HL-60 (cell line): Measurements from ENCODE around the gene DAPL1.
"Not testable (repeated sequence)": the region's sequence is repeated elsewhere in the genome, so short reads cannot be mapped to it uniquely, and the experiment has no call there.

Experiments
- DNase-seq, 2 experiments: peaks; one replicate each; pipeline ENCODE4 v3.0.0-alpha.2; 2010 to 2020; ENCODE audit warnings: low read depth in 1 of 2, low spot score in 1 of 2
- H3K27ac ChIP-seq: fragments of 250-450 bp; sonication (Bioruptor Pico); replicated peaks from 2 replicates; pipeline ENCODE4 v1.5.1; 2020; ENCODE audit warnings: mild to moderate bottlenecking, moderate library complexity
- H3K27me3 ChIP-seq: fragments of 250-450 bp; sonication (Bioruptor Pico); 2 replicates; pipeline ENCODE4 v1.5.1; 2021; ENCODE audit warnings: mild to moderate bottlenecking, moderate library complexity; ENCODE audit not compliant: insufficient read depth, poor library complexity, severe bottlenecking
- H3K4me3 ChIP-seq: replicated peaks from 2 replicates; pipeline ENCODE4 v1.5.1; 2011; ENCODE audit warnings: mild to moderate bottlenecking, control low read depth, low read length; ENCODE audit not compliant: insufficient read depth
- CTCF ChIP-seq: IDR thresholded peaks from one replicate; pipeline ENCODE4 v1.5.1; 2011; ENCODE audit warnings: low read length, control low read depth, inconsistent platforms; ENCODE audit not compliant: insufficient read depth
- GABPA ChIP-seq: IDR thresholded peaks from 2 replicates; pipeline ENCODE4 v1.6.1; 2012; ENCODE audit warnings: low read depth
- POLR2AphosphoS5 ChIP-seq: IDR thresholded peaks from 2 replicates; pipeline ENCODE4 v1.6.1; 2012; ENCODE audit warnings: low read depth
- REST ChIP-seq: IDR thresholded peaks from 2 replicates; pipeline ENCODE4 v1.6.1; 2012; ENCODE audit warnings: low read depth; ENCODE audit not compliant: insufficient replicate concordance
- SPI1 ChIP-seq: IDR thresholded peaks from 2 replicates; pipeline ENCODE4 v1.6.1; 2012; ENCODE audit warnings: low read depth, mild to moderate bottlenecking, borderline replicate concordance

Gene DAPL1

GRCh38 chr2:158845444-158845843 is 50.3 kb downstream of the DAPL1 start:
- Histone ChIP-seq H3K4me3 (no peak overlapping the region), H3K27ac (no peak overlapping the region), H3K27me3 (no peaks in the 10 kb centered on the region)
- no peak for DNase-seq
- TF ChIP-seq GABPA (no peak), POLR2AphosphoS5 (no peak), REST (no peak), SPI1 (no peak), CTCF (no peak)

GRCh38 chr2:158845859-158846258 is 50.7 kb downstream of the DAPL1 start:
- H3K4me3 ChIP-seq: no peak overlapping the region
- no peak for TF ChIP-seq GABPA
- TF ChIP-seq CTCF: no peak
- no peak for TF ChIP-seq REST
- TF ChIP-seq SPI1: no peak
- TF ChIP-seq POLR2AphosphoS5: no peak
- H3K27me3 ChIP-seq: no peaks in the 10 kb centered on the region
- no peak for DNase-seq
- no peak overlapping the region for H3K27ac ChIP-seq

- not testable (repeated sequence) for H3K4me3 ChIP-seq, DNase-seq, H3K27ac ChIP-seq, H3K27me3 ChIP-seq
Observed at GRCh38 chr2:158847526-158847925, 52.4 kb downstream of the DAPL1 start.

GRCh38 chr2:158848031-158848970 is 53.2 kb downstream of the DAPL1 start:
- not testable (repeated sequence) for H3K27ac ChIP-seq, DNase-seq, H3K4me3 ChIP-seq, H3K27me3 ChIP-seq

GRCh38 chr2:158860179-158860578 is 65.1 kb downstream of the DAPL1 start:
- not testable (repeated sequence) for H3K4me3 ChIP-seq, DNase-seq, H3K27ac ChIP-seq, H3K27me3 ChIP-seq

GRCh38 chr2:158861626-158862025 is 66.5 kb downstream of the DAPL1 start:
- H3K27me3 ChIP-seq, H3K4me3 ChIP-seq, DNase-seq, H3K27ac ChIP-seq: not testable (repeated sequence)

GRCh38 chr2:158865469-158865868 is 70.4 kb downstream of the DAPL1 start:
- H3K4me3 ChIP-seq, DNase-seq, H3K27me3 ChIP-seq, H3K27ac ChIP-seq: not testable (repeated sequence)
